ENCODE data around the gene NOTCH1. TPM values are rescaled to one million over a fixed set of nuclear protein-coding genes. Genes with fewer than 3 reads are reported as not detected.

The NOTCH1 gene
- total and polyA plus RNA-seq, 2 of the 4 experiments (the other 2 are of a cell fraction), result 1.8 to 6.0 TPM

DNA sequence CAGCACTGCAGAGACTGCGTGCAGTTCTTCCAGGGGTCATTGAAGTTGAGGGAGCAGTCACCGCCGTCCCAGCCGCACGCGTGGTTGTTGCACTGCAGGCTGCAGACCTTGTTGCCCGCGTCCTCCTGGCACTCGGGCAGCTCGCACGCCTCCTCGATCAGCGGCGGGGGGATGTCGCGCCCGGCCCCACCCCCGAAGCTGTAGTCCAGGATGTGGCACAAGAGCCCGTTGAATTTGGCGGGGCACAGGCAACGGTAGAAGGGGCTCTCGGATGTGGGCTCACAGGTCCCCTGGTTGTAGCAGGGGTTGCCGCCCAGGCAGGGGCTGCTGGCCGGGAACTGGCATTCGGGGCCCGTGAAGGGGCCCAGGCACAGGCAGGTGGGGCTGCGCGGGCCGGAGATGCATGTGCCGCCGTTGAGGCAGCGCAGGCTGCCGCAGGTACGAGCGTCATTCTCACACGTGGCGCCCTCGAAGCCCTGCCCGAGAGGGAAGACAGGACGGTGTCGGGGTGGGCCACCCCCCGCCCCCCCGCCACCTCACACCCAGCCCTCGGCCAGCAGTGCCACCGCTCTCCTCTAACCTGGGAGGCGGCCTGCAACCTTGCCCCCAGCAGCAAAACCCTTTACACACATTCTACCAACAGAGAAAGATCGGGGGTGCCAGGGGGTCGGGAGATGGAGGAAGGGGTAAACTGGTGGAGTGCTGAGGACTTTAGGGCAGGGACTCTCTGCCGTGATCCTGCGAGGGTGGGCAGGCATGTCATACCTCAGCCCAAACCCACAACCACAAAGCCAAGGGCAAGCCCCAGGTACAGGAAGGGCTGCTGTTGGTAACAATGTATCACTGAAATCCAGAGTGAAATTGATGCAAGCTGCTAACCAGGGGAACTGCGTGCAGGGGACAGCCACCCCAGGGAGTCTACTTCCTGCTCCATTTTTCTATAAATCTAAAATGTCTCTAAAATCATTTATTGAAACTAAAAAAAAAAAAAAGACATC is 40.1 kb downstream of the NOTCH1 start:
- DNase-seq (no peak), ATAC-seq (ENCODE audit: low read depth) (no peak)
- no peak overlapping the region for H2BK120ac ChIP-seq (ENCODE audit: low read depth, low read length)
- no peak overlapping the region for H3K9ac ChIP-seq (ENCODE audit: low read depth, low read length)
- no peak overlapping the region for H4K5ac ChIP-seq (ENCODE audit: low read depth, low read length)
- H4K91ac ChIP-seq (ENCODE audit: insufficient read depth, low read depth, low read length), result no peak overlapping the region
- no peak overlapping the region for H3K14ac ChIP-seq (replicated peaks; ENCODE audit: low read depth, low read length)
- no TSS peak for BruUV-seq (replicated peaks)
- no peak overlapping the region for H2BK5ac ChIP-seq (ENCODE audit: low read depth, low read length, poor library complexity, severe bottlenecking)
- H4K20me1 ChIP-seq (ENCODE audit: insufficient read depth, low read length), result no peaks in the 10 kb centered on the region
- H2BK20ac ChIP-seq (ENCODE audit: low read depth, low read length), result no peak overlapping the region
- H3K9me1 ChIP-seq (ENCODE audit: insufficient read depth, low read length), result no peaks in the 10 kb centered on the region
- no peaks in the 10 kb centered on the region for H3K4me1 ChIP-seq (ENCODE audit: control insufficient read depth, insufficient read depth, low read length)
- peaks cover 71% of the 10 kb centered on the region for H3K36me3 ChIP-seq (ENCODE audit: control insufficient read depth, insufficient read depth, low read length)
- no peak overlapping the region for H2AK5ac ChIP-seq (ENCODE audit: low read depth, low read length)
- H3K4ac ChIP-seq (ENCODE audit: low read depth, low read length), result no peak overlapping the region
- H3K9me3 ChIP-seq (ENCODE audit: control insufficient read depth, insufficient read depth, low read length), result no peaks in the 10 kb centered on the region
- no peaks in the 10 kb centered on the region for H3K79me1 ChIP-seq (ENCODE audit: low read depth in 1 of 2, low read length in 2 of 2)
- no peak overlapping the region for H3K56ac ChIP-seq (ENCODE audit: extremely low read depth, insufficient read depth, low read length)
- no peak overlapping the region for H3K18ac ChIP-seq (ENCODE audit: low read depth, low read length)
- 97% methylated on average over 33 of the region's 51 CpGs; no CpG with 5 or more reads in 1 of the 2 experiments for WGBS, 2 experiments (ENCODE audit: extremely low coverage in 2 of 2, insufficient read length in 1 of 2)
- no peak overlapping the region for H3K4me3 ChIP-seq (ENCODE audit: insufficient read depth, low read depth, low read length)
- dilution Hi-C loops (cut with HindIII; ENCODE audit: low sequenced_read_pairs, unreplicated experiment), result no loop called here
- H4K8ac ChIP-seq (ENCODE audit: low read depth in 2 of 2, low read length in 2 of 2), result no peak overlapping the region
- H2AK9ac ChIP-seq (replicated peaks; ENCODE audit: low read depth, low read length, poor library complexity), result no peak overlapping the region
- no peak overlapping the region for H2AFZ ChIP-seq (replicated peaks; ENCODE audit: low read length, poor library complexity)
- intact Hi-C loops (cut with micrococcal nuclease), result no loop called here
- no peak overlapping the region for H3K23ac ChIP-seq (ENCODE audit: low read depth, low read length)
- in situ Hi-C loops (cut with MboI; ENCODE audit: low sequenced_read_pairs), result no loop called here
- H2BK15ac ChIP-seq (ENCODE audit: low read depth, low read length), result no peak overlapping the region
- H3K4me2 ChIP-seq (ENCODE audit: low read depth, low read length), result no peak overlapping the region
- POLR2A ChIA-PET (ENCODE audit: unreplicated experiment), result no interaction called here
- no peaks in the 10 kb centered on the region for H3K27me3 ChIP-seq (ENCODE audit: control insufficient read depth, insufficient read depth, low read length)
- CTCF ChIA-PET, result no interaction called here
- H3K27ac ChIP-seq (ENCODE audit: insufficient read depth, low read length), result no peak overlapping the region
- no peak for TF ChIP-seq CHD1 (IDR thresholded peaks at IDR 0.05; ENCODE audit: low read depth, low read length)
- no peak for TF ChIP-seq FOS (IDR thresholded peaks at IDR 0.05; ENCODE audit: low read depth, low read length)
- no peak for TF ChIP-seq RAD21 (IDR thresholded peaks at IDR 0.05; ENCODE audit: low read length)
- no peak for TF ChIP-seq RFX5 (IDR thresholded peaks at IDR 0.05; ENCODE audit: low read depth, low read length)
- TF ChIP-seq MAFK (IDR thresholded peaks at IDR 0.05; ENCODE audit: low read depth, low read length), result no peak
- no peak for TF ChIP-seq MXI1 (IDR thresholded peaks at IDR 0.05; ENCODE audit: borderline replicate concordance, low read depth, low read length)
- TF ChIP-seq POLR2A (IDR thresholded peaks at IDR 0.05; ENCODE audit: low read depth, low read length), result no peak
- TF ChIP-seq, protein P1, sequence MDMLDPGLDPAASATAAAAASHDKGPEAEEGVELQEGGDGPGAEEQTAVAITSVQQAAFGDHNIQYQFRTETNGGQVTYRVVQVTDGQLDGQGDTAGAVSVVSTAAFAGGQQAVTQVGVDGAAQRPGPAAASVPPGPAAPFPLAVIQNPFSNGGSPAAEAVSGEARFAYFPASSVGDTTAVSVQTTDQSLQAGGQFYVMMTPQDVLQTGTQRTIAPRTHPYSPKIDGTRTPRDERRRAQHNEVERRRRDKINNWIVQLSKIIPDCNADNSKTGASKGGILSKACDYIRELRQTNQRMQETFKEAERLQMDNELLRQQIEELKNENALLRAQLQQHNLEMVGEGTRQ (IDR thresholded peaks at IDR 0.05; ENCODE audit: low read depth, low read length), result no peak
- TF ChIP-seq SMC3 (IDR thresholded peaks at IDR 0.05; ENCODE audit: low read depth, low read length), result no peak
- no peak for TF ChIP-seq CEBPB (IDR thresholded peaks at IDR 0.05; ENCODE audit: low read depth, low read length)
- no peak for TF ChIP-seq MAZ (IDR thresholded peaks at IDR 0.05; ENCODE audit: borderline replicate concordance, low read depth, low read length)
- TF ChIP-seq, protein P2, sequence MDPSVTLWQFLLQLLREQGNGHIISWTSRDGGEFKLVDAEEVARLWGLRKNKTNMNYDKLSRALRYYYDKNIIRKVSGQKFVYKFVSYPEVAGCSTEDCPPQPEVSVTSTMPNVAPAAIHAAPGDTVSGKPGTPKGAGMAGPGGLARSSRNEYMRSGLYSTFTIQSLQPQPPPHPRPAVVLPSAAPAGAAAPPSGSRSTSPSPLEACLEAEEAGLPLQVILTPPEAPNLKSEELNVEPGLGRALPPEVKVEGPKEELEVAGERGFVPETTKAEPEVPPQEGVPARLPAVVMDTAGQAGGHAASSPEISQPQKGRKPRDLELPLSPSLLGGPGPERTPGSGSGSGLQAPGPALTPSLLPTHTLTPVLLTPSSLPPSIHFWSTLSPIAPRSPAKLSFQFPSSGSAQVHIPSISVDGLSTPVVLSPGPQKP (IDR thresholded peaks at IDR 0.05; ENCODE audit: borderline replicate concordance, low read depth, low read length), result no peak
- no peak for TF ChIP-seq BHLHE40 (IDR thresholded peaks at IDR 0.05; ENCODE audit: low read depth, low read length)
- TF ChIP-seq, protein P3, sequence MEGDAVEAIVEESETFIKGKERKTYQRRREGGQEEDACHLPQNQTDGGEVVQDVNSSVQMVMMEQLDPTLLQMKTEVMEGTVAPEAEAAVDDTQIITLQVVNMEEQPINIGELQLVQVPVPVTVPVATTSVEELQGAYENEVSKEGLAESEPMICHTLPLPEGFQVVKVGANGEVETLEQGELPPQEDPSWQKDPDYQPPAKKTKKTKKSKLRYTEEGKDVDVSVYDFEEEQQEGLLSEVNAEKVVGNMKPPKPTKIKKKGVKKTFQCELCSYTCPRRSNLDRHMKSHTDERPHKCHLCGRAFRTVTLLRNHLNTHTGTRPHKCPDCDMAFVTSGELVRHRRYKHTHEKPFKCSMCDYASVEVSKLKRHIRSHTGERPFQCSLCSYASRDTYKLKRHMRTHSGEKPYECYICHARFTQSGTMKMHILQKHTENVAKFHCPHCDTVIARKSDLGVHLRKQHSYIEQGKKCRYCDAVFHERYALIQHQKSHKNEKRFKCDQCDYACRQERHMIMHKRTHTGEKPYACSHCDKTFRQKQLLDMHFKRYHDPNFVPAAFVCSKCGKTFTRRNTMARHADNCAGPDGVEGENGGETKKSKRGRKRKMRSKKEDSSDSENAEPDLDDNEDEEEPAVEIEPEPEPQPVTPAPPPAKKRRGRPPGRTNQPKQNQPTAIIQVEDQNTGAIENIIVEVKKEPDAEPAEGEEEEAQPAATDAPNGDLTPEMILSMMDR (conservative IDR thresholded peaks at IDR 0.05; ENCODE audit: low read depth, low read length), result no peak
- TF ChIP-seq NFE2L2 (IDR thresholded peaks at IDR 0.05; ENCODE audit: low read depth, low read length), result no peak

All from IMR-90 (cell line).